Left forelimb (tissue), 1 donor: ENCODE measurements around the gene TRIM54.

Source experiments
- DNase-seq: peaks from one replicate; pipeline ENCODE4 v3.0.0-alpha.2; 2018; ENCODE audit warnings: low spot score

Gene TRIM54, protein sequence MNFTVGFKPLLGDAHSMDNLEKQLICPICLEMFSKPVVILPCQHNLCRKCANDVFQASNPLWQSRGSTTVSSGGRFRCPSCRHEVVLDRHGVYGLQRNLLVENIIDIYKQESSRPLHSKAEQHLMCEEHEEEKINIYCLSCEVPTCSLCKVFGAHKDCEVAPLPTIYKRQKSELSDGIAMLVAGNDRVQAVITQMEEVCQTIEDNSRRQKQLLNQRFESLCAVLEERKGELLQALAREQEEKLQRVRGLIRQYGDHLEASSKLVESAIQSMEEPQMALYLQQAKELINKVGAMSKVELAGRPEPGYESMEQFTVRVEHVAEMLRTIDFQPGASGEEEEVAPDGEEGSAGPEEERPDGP

DNA sequence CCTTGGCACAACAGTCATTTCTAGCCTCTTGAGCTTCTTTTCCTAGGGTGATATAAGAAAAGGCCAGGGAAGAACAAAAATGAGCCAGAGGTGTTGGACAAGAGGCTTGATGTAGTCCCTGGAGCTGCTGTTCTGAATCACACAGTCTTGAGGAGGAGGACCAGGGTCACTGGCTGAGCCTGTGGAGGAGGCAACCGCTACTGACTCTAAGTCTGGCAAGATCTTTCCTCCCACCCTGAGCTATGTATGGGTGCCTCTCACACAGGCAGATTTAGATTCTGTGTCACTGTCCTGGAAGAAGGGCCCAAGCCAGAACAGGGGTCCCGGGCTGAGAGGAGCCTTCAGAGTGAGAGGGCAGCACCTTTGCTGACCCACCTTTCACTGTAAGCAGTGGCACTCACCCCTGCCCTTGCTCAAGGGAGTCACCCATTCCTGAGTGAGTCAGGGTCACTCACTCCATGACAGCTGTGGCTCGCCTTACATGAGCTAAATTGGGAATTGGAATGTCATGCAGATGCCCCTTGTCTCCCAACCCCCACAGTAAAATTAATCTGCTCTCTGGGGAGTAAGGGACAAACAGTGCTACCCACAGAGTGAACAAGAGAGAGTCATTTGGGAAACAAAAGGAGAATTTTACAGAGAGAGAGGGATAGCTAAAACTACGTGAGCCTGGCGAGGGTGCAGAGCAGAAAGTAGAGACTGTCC is at the start of gene TRIM54:
Gene TRIM54, plus strand, starts transcription at position 575 of the 705 bp plus-strand sequence. CDS start 303 bp downstream, outside the sequence.
- no peak for DNase-seq

DNA sequence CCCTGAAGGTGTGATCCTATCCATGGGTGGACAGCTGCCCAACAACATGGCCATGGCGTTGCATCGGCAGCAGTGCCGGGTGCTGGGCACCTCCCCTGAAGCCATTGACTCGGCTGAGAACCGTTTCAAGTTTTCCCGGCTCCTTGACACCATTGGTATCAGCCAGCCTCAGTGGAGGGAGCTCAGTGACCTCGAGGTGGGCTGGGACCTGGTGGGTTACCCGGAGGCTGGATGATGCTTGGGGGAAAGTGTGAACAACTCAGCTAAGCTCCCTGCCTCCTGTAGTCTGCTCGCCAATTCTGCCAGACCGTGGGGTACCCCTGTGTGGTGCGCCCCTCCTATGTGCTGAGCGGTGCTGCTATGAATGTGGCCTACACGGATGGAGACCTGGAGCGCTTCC is 48.9 kb upstream of the TRIM54 start:
- DNase-seq = no peak

DNA sequence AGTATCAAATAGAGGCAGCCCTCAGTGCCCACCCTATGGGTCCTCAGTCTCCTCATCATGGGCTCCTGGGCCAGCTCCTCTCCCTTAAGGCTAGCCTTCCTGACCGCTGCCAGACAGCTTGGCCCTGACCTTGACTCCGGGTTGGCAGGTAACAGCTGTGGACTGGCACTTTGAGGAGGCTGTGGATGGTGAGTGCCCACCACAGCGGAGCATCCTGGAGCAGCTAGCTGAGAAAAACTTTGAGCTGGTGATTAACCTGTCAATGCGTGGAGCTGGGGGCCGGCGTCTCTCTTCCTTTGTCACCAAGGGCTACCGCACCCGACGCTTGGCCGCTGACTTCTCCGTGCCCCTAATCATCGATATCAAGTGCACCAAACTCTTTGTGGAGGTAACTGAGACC is 46.1 kb upstream of the TRIM54 start:
- DNase-seq = no peak

DNA sequence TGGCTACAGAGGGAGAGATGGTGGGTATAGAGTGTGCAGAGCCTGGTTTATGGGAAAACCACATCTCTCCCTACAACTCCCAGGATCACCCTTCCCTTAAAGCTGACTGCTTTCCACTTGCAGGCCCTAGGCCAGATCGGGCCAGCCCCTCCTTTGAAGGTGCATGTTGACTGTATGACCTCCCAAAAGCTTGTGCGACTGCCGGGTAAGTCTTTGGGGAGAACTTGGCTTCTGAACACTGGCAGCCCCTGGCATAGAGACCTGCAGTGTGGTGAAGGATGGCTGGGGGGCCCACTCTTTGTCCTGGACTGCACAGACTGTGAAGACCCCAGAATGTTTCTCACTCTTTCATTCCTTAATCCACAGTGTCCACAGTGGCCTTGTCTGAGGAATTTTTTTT is 45.6 kb upstream of the TRIM54 start:
- DNase-seq = no peak

DNA sequence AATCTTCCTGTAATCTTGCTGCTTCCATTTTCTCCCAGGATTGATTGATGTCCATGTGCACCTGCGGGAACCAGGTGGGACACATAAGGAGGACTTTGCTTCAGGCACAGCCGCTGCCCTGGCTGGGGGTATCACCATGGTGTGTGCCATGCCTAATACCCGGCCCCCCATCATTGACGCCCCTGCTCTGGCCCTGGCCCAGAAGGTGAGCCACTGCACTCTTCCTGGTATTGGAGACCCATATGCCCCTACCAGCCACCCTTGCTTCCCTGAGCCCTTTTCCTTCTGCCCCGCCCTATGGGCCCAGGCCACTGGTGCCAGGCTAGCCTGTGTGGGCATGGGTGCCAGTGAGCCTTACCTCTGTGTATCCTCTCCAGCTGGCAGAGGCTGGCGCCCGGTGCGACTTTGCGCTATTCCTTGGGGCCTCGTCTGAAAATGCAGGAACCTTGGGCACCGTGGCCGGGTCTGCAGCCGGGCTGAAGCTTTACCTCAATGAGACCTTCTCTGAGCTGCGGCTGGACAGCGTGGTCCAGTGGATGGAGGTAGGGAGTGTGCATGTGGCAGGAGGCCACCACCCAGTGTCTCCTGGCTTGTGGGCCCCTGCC is 44.8 kb upstream of the TRIM54 start:
- no peak for DNase-seq

DNA sequence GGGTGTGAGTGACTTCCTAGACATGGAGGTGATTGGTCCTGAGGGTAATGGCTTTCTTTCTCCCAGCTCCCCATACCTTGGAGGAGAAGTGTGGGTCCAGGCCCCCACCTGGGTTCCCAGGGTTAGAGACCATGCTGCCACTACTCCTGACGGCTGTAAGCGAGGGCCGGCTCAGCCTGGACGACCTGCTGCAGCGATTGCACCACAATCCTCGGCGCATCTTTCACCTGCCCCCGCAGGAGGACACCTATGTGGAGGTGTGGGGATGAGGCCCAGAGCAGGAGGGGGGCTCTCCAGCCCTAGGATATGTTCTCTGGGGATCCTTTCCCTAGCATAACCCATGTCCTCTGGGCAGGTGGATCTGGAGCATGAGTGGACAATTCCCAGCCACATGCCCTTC is 43.3 kb upstream of the TRIM54 start:
- no peak for DNase-seq

DNA sequence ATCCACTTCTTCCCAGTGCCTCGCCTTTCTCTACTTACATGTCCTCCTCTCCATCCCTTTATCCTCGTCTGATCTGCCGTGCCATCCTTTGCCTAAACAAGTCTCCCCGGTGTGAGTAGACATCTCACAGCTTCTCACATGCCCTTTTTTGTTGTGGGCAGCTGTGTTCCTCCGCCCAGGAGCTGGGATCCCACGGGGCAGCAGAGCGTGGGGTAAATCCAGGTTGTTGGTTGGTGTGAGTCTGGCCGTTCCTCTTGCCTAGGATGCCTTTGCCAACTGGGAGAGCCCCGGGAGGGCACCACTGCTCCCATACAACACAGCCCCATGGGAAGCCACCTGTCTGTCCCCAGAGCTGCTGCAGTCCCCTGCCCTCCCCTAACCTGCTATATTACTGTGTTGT is 41.8 kb upstream of the TRIM54 start:
- no peak for DNase-seq

DNA sequence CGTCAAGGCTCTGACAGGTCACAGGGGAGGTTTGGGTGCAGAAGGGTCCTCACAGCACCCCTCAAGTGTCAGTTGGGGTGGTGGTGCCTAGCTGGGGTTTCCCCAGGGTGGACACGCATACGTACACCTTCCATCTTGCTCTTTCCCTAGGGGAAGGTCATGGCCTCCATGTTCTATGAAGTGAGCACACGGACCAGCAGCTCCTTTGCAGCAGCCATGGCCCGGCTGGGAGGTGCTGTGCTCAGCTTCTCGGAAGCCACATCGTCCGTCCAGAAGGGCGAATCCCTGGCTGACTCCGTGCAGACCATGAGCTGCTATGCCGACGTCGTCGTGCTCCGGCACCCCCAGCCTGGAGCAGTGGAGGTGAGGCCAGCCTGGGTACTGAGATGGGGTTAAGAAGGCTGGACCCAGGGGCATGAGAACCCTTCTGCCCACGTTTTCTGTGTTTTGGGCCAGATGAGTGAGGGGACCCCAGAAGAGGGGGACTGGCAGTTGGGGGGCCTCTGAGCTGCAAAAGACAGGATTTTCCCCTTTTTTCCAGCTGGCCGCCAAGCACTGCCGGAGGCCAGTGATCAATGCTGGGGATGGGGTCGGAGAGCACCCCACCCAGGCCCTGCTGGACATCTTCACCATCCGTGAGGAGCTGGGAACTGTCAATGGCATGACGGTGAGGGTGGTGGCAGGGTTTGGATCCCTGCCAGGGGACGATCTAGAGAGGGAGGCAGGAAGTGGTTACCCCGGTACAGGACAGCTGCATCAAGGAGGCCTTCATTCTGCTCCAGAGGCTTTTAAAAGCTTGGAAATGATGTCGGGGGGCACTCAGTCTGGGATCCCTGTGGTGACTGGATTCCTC is 40.2 kb upstream of the TRIM54 start:
- DNase-seq = no peak

DNA sequence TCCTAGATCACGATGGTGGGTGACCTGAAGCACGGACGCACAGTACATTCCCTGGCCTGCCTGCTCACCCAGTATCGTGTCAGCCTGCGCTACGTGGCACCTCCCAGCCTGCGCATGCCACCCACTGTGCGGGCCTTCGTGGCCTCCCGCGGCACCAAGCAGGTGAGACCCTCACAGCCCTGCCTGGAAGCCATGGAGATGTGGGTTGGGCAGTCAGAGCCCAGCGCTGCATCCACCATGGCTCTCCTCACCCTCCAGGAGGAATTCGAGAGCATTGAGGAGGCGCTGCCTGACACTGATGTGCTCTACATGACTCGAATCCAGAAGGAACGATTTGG is 39.6 kb upstream of the TRIM54 start:
- no peak for DNase-seq

DNA sequence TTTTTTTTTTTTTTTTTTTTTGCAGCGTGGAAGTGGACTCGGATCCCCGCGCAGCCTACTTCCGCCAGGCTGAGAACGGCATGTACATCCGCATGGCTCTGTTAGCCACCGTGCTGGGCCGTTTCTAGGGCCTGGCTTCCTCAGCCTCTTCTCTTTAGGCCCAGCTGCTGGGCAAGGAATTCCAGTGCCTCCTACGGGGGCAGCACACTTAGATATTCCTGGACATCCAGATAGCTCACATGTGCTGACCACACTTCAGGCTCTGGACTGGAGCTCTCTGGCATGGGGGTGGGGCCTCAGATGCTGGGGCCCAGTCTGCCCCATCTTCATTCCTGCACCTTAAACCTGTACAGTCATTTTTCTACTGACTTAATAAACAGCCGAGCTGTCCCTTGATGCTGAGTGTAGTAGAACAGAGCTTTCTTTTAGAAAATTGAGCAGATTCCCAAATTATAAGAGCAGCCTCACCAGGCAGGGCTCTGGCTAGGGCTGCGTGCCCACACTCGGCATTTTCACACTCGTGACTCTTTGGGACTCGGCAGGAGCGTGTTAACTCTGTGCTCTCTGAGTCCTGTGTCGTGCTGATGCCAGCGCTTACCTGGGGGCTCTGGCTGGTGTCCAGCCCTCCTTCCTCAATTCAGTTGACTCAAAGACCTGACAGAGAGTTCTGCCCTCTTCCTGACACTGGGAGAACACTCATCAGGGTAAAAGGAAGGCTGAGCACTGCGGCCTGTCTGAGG is 38.7 kb upstream of the TRIM54 start:
- no peak for DNase-seq

DNA sequence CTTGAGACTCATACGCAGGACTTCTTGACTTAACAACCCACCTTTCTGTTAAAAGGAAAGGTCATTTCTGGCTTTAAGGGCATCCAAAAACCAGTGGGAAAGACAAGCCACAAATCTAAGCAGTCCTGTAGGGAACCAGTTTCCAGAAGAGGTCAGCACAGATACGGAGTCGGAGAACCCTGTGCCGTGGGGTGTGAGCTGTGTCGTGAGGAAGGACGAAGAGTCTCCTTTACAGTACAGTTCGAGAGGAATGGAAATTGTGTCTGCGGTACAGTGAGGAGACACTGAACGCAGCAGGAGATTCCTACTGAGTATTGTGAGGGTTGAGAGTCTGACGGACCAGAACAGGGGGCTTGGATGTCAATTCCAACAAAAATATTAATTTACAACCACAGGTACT is 37.1 kb upstream of the TRIM54 start:
- DNase-seq = no peak

DNA sequence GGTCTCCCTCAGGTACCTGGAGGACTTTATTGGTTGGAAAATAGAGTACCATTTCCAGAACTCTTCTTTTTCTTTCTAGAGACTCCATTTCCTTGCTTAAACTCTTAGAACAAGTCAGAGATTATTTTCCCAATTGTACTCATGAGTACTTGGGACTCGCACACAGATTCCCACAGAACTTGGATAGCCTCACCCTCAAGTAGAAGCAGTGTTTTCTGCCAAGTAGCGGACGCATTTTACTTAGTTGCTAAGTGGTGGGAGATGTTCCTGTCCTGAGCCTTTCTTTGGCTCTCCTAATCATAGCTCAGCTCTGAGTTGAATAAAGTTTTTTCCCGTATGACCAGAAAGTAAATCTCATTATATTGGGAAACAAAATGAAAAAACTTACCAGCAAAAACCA is 36.6 kb upstream of the TRIM54 start:
- DNase-seq = no peak

DNA sequence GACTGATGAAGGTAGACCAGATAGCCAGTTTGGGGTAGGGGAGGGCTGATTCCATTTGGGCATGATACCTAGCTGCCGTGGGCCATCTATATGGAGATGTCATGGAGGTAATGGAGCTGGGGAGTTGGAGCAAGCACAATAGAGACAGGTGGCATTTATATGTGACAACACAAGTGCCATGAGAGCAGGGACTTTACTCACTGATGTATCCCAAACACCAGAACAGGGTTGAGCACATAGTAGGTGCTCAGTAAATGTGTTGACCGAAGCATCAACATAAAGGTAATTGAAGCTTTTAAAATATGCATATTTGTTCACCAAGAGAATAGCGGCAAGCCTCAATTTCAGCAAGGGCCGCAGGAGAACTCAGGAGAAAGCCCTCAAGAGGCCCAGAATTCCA is 34.3 kb upstream of the TRIM54 start:
- no peak for DNase-seq

DNA sequence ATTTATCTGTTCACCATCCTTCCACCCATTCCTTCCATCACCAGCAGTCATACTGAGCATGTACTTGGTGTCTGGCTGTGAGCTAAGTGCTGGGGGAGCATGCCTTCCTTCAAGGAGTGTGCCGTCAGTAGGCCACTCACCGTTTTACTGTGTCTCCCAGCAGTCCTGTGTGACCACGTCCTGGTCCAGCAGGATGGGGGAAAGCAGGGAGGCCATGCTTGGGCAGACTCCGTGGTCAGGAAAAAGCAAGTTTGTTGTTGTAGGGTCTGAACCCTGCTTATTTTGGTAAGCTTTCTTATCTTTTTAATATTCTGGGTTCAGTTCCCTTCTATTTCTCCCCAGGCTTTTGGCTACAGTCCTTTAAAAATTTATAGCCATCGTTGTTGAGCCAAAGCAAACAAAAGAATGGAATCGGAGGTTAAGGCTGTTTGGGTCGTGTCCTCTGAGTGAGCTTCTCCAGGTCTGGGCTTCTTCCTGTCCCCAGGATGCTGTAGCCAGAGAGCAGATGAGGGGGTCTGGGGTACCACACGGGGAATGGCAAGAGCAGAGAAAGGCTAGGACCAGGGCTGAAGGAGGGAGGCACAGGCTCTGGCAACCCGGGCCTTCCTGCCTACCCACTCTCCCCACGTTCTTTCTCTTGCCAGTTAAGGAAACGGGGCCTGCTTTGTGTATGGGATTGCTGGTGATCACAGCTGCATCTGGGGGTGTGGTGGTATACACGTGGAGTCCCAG is 32.9 kb upstream of the TRIM54 start:
- no peak for DNase-seq

DNA sequence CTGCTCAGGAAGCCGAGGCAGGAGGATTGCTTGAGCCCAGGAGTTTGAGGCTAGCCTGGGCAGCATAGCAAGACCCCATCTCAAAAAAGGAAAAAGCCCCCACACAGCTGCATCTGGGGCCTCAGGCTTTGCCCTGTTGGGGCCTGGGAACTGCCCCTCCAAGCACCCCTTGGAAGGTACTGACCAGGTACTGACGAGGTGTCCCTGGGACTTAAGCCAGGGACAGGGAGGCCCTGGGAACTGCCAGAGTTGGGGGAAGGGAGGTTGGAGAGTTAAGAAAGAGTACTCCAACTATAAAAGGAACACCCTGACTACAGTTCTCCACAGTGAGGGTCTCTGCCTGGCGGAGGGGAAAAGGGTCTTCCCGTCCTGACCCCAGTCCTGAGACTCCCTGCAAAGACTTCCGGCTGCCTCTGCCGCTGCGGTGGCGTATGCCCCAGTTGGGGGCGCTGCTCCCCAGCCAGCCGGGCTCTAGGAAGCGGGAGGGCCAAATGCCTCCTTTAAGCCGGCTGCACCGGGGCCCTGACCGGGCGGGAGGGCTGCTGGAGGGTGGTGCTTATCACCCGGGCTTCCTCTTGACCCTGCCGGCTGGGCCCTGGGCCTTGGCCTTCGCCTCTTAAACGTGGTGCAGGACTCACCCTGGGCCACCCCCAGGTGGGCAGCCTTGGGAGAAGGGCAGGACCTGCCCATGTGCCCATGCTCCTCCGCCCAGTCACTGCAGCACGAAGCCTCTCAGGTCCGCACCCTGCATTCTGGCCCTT is 32.2 kb upstream of the TRIM54 start:
- DNase-seq = no peak

DNA sequence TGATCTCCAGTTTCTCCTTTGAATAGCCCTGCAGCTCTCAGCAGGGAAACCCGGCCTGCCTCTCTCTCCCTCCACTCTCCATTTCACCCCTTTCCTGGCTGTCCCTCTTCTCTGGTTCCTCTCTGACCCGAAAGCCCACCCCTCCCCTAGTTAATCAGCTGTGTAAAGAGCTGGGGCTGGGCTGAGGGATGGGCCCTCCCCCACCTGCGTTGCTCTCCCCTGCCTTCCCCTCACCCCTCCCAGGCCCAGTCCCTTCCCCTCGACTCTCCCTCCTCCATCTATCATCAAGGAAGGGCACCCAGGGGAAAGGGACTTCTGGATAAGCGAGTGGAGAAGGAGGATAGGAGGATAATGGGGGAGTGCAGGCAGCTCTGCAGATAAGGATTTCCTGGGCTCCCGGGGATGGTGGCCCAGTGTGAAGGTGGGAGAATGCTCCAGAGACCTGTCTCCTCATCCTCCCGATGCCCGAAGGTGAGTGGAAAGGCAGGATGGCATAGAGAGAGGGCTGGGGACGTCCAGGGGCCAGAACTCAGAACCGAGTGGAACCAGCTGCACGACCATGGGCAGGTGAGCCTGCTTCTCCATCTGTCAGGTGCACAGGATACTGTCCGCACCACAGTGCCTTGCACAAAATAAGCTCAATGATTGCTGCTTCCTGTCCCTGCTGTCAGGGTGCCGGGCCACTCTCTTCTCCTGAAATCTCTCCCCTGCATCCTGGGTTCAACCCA is 31.4 kb upstream of the TRIM54 start:
- DNase-seq = no peak

DNA sequence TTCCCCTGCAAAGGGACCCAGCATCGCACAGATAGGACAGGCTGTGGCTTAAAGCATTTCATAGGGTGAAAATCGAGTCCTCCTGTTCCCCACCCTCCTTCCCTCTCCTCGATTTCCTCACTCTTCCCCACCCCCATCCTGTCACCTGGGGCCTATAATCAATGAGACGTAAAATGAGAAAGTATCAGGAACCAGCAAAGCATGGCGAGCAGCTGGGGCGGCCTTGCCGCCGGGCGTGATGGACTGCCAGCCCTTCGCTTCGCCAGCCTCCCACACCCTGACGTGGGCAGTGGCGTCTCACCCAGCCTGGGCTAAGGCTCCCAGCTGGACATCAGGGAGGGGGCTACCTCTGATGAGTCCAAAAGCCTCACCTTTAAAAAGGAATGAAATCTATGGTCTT is 30.5 kb upstream of the TRIM54 start:
- no peak for DNase-seq

DNA sequence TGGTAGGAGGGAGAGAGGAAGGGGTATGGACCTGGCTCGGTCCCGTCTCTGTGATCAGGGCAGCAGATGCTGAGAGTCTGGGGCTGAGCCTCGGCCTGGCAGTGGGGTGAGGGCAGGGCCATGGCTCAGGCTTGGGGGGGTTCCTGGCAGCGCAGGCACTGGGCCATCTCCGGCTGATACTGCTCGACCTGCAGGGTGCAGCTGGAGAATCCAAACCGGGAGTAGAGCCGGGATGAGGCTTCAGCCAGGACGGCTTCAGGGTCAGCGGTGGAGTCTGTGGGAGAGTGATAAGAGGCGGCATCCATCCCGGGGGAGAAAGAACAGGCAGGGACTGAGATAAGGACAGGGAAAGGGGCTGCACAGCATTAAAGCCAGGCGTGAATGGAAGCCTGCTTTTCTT is 27.0 kb upstream of the TRIM54 start:
- no peak for DNase-seq

DNA sequence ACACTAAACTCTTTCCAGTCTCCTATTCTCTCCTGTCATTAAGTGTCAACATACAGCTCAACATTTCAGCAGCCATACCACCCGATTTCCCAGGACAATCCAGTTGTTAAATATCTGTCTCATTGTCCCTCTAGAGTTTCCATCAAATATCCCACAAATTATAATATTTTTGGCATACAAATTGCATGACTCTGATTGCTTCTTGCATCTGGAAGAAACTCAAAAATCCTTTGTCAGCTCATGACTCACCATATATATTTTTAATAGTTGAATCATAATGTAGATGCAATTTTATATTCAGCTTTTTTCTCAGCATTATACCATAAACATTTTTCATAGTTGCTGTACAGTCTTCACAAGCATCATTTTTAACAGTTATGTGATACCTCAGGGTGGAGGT is 26.6 kb upstream of the TRIM54 start:
- DNase-seq = no peak
